Mesendoderm (in vitro differentiated cells): ENCODE measurements around the gene VIPR2.

Experiments used
- DNase-seq: peaks from one replicate; pipeline ENCODE4 v3.0.0; 2013
- H2AK5ac ChIP-seq: 2 replicates; pipeline ENCODE4 v1.6.1; 2013; ENCODE audit warnings: low read length, inconsistent platforms
- H2BK120ac ChIP-seq: 2 replicates; pipeline ENCODE4 v1.6.1; 2013; ENCODE audit warnings: low read depth, mild to moderate bottlenecking, low read length, moderate library complexity, mixed read lengths
- H2BK15ac ChIP-seq: replicated peaks from 2 replicates; pipeline ENCODE4 v1.6.1; 2013; ENCODE audit warnings: low read depth, mild to moderate bottlenecking, moderate library complexity
- H2BK5ac ChIP-seq: 2 replicates; pipeline ENCODE4 v1.6.1; 2013; ENCODE audit warnings: low read length, inconsistent platforms
- H3K18ac ChIP-seq: 2 replicates; pipeline ENCODE4 v1.6.1; 2013; ENCODE audit warnings: mild to moderate bottlenecking, low read length, mixed read lengths
- H3K23ac ChIP-seq: one replicate; pipeline ENCODE4 v1.6.1; 2013; ENCODE audit warnings: low read length
- H3K27ac ChIP-seq: 2 replicates; pipeline ENCODE4 v1.5.1; 2013; ENCODE audit warnings: low read depth, mild to moderate bottlenecking, inconsistent platforms, low read length, moderate library complexity
- H3K27me3 ChIP-seq: 2 replicates; pipeline ENCODE4 v1.6.1; 2013; ENCODE audit warnings: low read length, control low read depth, mild to moderate bottlenecking, inconsistent platforms; ENCODE audit not compliant: insufficient read depth, poor library complexity
- H3K36me3 ChIP-seq: 2 replicates; pipeline ENCODE4 v1.6.1; 2013; ENCODE audit warnings: low read length, inconsistent platforms; ENCODE audit not compliant: control insufficient read depth, insufficient read depth
- H3K4ac ChIP-seq: one replicate; pipeline ENCODE4 v1.6.1; 2013; ENCODE audit warnings: low read depth, mild to moderate bottlenecking, low read length, moderate library complexity
- H3K4me1 ChIP-seq: 2 replicates; pipeline ENCODE4 v1.6.1; 2013; ENCODE audit warnings: low read depth, low read length, inconsistent platforms; ENCODE audit not compliant: control insufficient read depth
- H3K4me2 ChIP-seq: 2 replicates; pipeline ENCODE4 v1.6.1; 2013; ENCODE audit warnings: low read length
- H3K4me3 ChIP-seq: 2 replicates; pipeline ENCODE4 v1.5.1; 2013; ENCODE audit warnings: mild to moderate bottlenecking, low read length
- H3K56ac ChIP-seq: one replicate; pipeline ENCODE4 v1.6.1; 2013; ENCODE audit warnings: low read length
- H3K79me1 ChIP-seq: 2 replicates; pipeline ENCODE4 v1.6.1; 2013; ENCODE audit warnings: low read length, inconsistent platforms
- H3K79me2 ChIP-seq: 2 replicates; pipeline ENCODE4 v1.6.1; 2013; ENCODE audit warnings: mild to moderate bottlenecking, low read length; ENCODE audit not compliant: control insufficient read depth, insufficient read depth
- H3K9ac ChIP-seq: 2 replicates; pipeline ENCODE4 v1.6.1; 2013; ENCODE audit warnings: low read length, inconsistent platforms
- H4K5ac ChIP-seq: one replicate; pipeline ENCODE4 v1.6.1; 2013; ENCODE audit warnings: low read length
- H4K8ac ChIP-seq: one replicate; pipeline ENCODE4 v1.6.1; 2013; ENCODE audit warnings: low read depth, mild to moderate bottlenecking, control low read depth, low read length, moderate library complexity
- WGBS: extraction: QIAGEN DNeasy Blood & Tissue Kit; methylation state at CpG from one replicate; pipeline ENCODE4 v1.1.7; 2013; ENCODE audit warnings: low lambda C conversion rate, missing lambda C conversion rate; ENCODE audit not compliant: insufficient coverage; ENCODE audit errors: extremely low coverage; 5-methylcytosine and 5-hydroxymethylcytosine counted together

Gene VIPR2

GRCh38 chr7:159013825-159014289, 130.8 kb downstream of the VIPR2 start:
- H3K18ac ChIP-seq, result no peak overlapping the region
- no peak overlapping the region for H3K23ac ChIP-seq
- H3K4me2 ChIP-seq, result no peak overlapping the region
- H2BK120ac ChIP-seq, result no peak overlapping the region
- H3K36me3 ChIP-seq, result no peaks in the 10 kb centered on the region
- WGBS, result no CpG with 5 or more reads among the region's 9 CpGs
- no peak for DNase-seq
- H3K27ac ChIP-seq, result no peak overlapping the region
- H2BK5ac ChIP-seq, result no peak overlapping the region
- H3K56ac ChIP-seq, result no peak overlapping the region
- no peaks in the 10 kb centered on the region for H3K27me3 ChIP-seq
- no peak overlapping the region for H2AK5ac ChIP-seq
- H4K5ac ChIP-seq, result no peak overlapping the region
- H3K79me1 ChIP-seq, result no peaks in the 10 kb centered on the region
- no peaks in the 10 kb centered on the region for H3K79me2 ChIP-seq
- H3K4me1 ChIP-seq, result peaks cover 3% of the 10 kb centered on the region
- H3K9ac ChIP-seq, result no peak overlapping the region
- no peak overlapping the region for H4K8ac ChIP-seq
- no peak overlapping the region for H3K4me3 ChIP-seq
- no peak overlapping the region for H3K4ac ChIP-seq
- no peak overlapping the region for H2BK15ac ChIP-seq

GRCh38 chr7:159013181-159013690, 131.4 kb downstream of the VIPR2 start:
- Histone ChIP-seq H3K23ac (no peak overlapping the region), H3K18ac (no peak overlapping the region), H3K4me2 (no peak overlapping the region), H3K79me2 (no peaks in the 10 kb centered on the region), H4K5ac (no peak overlapping the region), H3K27ac (no peak overlapping the region), H4K8ac (no peak overlapping the region), H3K9ac (no peak overlapping the region), H2BK120ac (no peak overlapping the region), H2BK15ac (no peak overlapping the region), H3K27me3 (no peaks in the 10 kb centered on the region), H3K79me1 (no peaks in the 10 kb centered on the region), H2AK5ac (no peak overlapping the region), H2BK5ac (no peak overlapping the region), H3K56ac (no peak overlapping the region), H3K4me1 (peaks cover 3% of the 10 kb centered on the region), H3K36me3 (no peaks in the 10 kb centered on the region), H3K4me3 (no peak overlapping the region), H3K4ac (no peak overlapping the region)
- no peak for DNase-seq
- no CpG with 5 or more reads among the region's 18 CpGs for WGBS

DNA sequence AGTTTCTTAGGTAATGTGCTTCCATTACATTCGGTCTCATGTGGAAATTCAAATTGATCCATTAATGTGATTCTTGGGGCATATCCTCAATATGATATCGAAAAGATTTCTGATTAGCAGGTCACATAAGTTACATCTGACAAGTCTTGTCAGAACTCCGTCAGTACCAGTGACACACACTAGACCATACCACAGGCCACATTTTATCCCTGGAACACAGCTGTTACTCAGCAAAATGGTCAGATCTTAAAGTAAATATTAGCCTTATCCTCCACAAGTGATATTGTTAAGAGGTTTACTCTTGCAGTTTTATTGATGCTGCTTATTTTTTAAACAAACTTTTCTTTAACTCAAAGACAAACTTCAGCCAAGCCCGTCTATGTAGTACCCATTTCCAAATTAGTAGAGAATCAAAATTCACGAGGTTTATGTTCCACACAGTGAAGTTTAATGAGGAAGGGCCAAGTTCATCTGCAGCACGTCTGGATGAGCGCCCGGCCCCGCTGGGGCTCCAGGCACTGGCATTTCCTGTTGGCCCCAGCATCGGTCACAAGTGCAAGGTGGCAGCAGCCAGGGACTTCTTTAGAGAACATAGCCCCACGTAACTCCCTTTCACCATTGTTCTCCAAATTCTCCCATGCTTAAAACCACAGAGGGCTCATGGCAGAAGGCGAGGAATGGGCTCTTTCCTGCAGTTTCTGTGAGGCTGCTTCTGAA, 132.2 kb downstream of the VIPR2 start:
- H3K4me2 ChIP-seq, result no peak overlapping the region
- no peaks in the 10 kb centered on the region for H3K27me3 ChIP-seq
- no peak overlapping the region for H3K4me3 ChIP-seq
- H3K4ac ChIP-seq, result no peak overlapping the region
- H3K79me2 ChIP-seq, result no peaks in the 10 kb centered on the region
- no peak overlapping the region for H3K18ac ChIP-seq
- no peak overlapping the region for H2AK5ac ChIP-seq
- H3K23ac ChIP-seq, result no peak overlapping the region
- no peaks in the 10 kb centered on the region for H3K36me3 ChIP-seq
- H3K79me1 ChIP-seq, result no peaks in the 10 kb centered on the region
- H3K56ac ChIP-seq, result no peak overlapping the region
- H2BK5ac ChIP-seq, result no peak overlapping the region
- H4K8ac ChIP-seq, result no peak overlapping the region
- WGBS, result no CpG with 5 or more reads among the region's 12 CpGs
- no peak for DNase-seq
- no peak overlapping the region for H3K27ac ChIP-seq
- no peak overlapping the region for H4K5ac ChIP-seq
- H2BK120ac ChIP-seq, result no peak overlapping the region
- H3K9ac ChIP-seq, result no peak overlapping the region
- H2BK15ac ChIP-seq, result no peak overlapping the region
- H3K4me1 ChIP-seq, result peaks cover 3% of the 10 kb centered on the region

- Histone ChIP-seq H4K5ac (no peak overlapping the region), H3K27ac (no peak overlapping the region), H2BK5ac (no peak overlapping the region), H2BK15ac (no peak overlapping the region), H3K18ac (no peak overlapping the region), H3K79me2 (no peaks in the 10 kb centered on the region), H3K9ac (no peak overlapping the region), H2AK5ac (no peak overlapping the region), H4K8ac (no peak overlapping the region), H3K4me2 (no peak overlapping the region), H3K4me3 (no peak overlapping the region), H2BK120ac (no peak overlapping the region), H3K36me3 (no peaks in the 10 kb centered on the region), H3K79me1 (no peaks in the 10 kb centered on the region), H3K4ac (no peak overlapping the region), H3K27me3 (no peaks in the 10 kb centered on the region), H3K23ac (no peak overlapping the region), H3K56ac (no peak overlapping the region), H3K4me1 (peaks cover 3% of the 10 kb centered on the region)
- WGBS, result no CpG with 5 or more reads among the region's 3 CpGs
- DNase-seq, result no peak
Measured at GRCh38 chr7:159011722-159012022, 133.0 kb downstream of the VIPR2 start.

- Histone ChIP-seq H3K4me2 (no peak overlapping the region), H3K79me1 (no peaks in the 10 kb centered on the region), H3K4me1 (peaks cover 3% of the 10 kb centered on the region), H4K5ac (no peak overlapping the region), H3K18ac (no peak overlapping the region), H3K56ac (no peak overlapping the region), H3K79me2 (no peaks in the 10 kb centered on the region), H3K36me3 (no peaks in the 10 kb centered on the region), H3K23ac (no peak overlapping the region), H3K27ac (no peak overlapping the region), H2BK120ac (no peak overlapping the region), H2BK5ac (no peak overlapping the region), H2AK5ac (no peak overlapping the region), H3K4ac (no peak overlapping the region), H2BK15ac (no peak overlapping the region), H4K8ac (no peak overlapping the region), H3K27me3 (no peaks in the 10 kb centered on the region), H3K4me3 (no peak overlapping the region), H3K9ac (no peak overlapping the region)
- no peak for DNase-seq
- no CpG with 5 or more reads among the region's 15 CpGs for WGBS
Measured at GRCh38 chr7:159010937-159011721, 133.5 kb downstream of the VIPR2 start.
